ENCODE results near the gene CCSER1. TPM values are rescaled to one million over a fixed set of nuclear protein-coding genes. Genes with fewer than 3 reads are reported as not detected.
"Not testable (repeated sequence)": the region's sequence is repeated elsewhere in the genome, so short reads cannot be mapped to it uniquely, and the experiment has no call there.

Gene CCSER1
- polyA plus RNA-seq, 3 donors from 2014 or later, result 0.13 to 0.99 (median 0.90) TPM

DNA sequence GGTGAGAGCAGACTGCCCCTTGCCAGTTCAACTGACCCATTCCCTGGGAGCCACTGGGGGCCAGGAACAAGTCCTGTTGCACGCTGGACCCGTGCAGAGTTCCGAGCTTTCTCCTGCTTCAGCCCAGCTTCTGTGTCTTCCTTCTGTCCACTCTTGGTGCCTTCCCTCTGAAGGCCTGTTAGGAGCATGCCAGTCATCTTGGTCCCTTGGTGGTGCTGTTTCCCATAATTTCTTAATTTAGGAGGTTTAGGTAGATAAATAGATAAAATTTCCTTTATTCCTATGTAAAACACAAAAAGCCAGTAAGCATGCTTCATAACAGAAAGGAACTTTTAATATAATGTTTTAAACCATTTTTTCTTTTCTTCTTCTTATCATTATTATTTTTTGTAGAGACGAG is 672.7 kb downstream of the CCSER1 start:
- no peak overlapping the region for H3K27ac Mint-ChIP-seq
- peaks cover 12 to 50% (median 40%) of the 10 kb centered on the region in 6 donors for H3K9me3 Mint-ChIP-seq
- no peaks in the 10 kb centered on the region for H3K4me1 Mint-ChIP-seq
- peaks cover 0 to 6% (median 3%) of the 10 kb centered on the region in 3 donors for H3K36me3 Mint-ChIP-seq
- no peak overlapping the region for H3K4me3 Mint-ChIP-seq
- H3K27me3 Mint-ChIP-seq (ENCODE audit: low read depth in 3 of 3), result peaks cover 0 to 1% (median 0%) of the 10 kb centered on the region in 3 donors
- DNase-seq, result no peak

DNA sequence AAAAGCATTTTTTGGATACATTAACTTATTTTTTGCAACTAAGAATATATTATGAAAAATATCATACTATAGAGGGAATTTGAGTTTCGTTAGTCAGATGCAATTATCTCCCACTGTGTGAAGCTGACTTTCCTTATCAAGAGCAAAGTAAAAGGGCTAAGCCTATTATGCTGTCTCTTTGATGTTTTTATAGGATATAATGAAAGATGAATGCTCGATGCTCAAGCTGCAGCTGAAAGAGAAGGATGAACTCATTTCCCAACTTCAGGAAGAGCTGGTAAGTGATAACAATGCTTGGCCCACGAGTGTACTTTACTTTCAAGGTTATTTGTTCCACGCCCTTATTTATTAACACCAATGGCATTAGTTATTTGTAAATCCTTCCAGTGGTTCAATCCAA is 688.4 kb downstream of the CCSER1 start:
- Mint-ChIP-seq H3K36me3 (peaks cover 0 to 3% (median 0%) of the 10 kb centered on the region in 3 donors), H3K9me3 (peaks cover 10 to 69% (median 34%) of the 10 kb centered on the region in 6 donors), H3K4me1 (no peaks in the 10 kb centered on the region), H3K27ac (no peak overlapping the region), H3K27me3 (ENCODE audit: low read depth in 3 of 3) (peaks cover 0 to 2% (median 1%) of the 10 kb centered on the region in 3 donors), H3K4me3 (no peak overlapping the region)
- no peak for DNase-seq

DNA sequence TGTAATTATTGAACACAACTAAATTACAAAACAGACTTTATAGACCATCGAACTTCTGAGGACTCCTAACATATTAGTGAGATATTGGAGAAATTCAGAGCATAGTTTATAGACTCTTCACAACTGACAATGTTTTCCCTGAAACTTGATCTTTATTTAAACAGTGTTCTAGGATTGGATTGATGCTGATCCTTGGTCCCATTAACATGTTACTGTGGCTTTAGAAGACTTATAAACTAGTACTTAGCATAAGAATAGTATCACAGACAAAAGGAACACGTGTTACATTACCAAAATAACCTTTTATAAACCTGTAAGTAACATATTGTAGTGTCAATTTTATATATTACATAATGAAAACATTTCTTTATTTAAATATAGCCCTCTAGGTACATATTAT is 689.6 kb downstream of the CCSER1 start:
- no peak overlapping the region for H3K4me3 Mint-ChIP-seq
- no peak for DNase-seq
- peaks cover 10 to 68% (median 29%) of the 10 kb centered on the region in 6 donors for H3K9me3 Mint-ChIP-seq
- no peaks in the 10 kb centered on the region for H3K4me1 Mint-ChIP-seq
- peaks cover 0 to 2% (median 1%) of the 10 kb centered on the region in 3 donors for H3K27me3 Mint-ChIP-seq (ENCODE audit: low read depth in 3 of 3)
- H3K36me3 Mint-ChIP-seq, result peaks cover 0 to 3% (median 0%) of the 10 kb centered on the region in 3 donors
- no peak overlapping the region for H3K27ac Mint-ChIP-seq

DNA sequence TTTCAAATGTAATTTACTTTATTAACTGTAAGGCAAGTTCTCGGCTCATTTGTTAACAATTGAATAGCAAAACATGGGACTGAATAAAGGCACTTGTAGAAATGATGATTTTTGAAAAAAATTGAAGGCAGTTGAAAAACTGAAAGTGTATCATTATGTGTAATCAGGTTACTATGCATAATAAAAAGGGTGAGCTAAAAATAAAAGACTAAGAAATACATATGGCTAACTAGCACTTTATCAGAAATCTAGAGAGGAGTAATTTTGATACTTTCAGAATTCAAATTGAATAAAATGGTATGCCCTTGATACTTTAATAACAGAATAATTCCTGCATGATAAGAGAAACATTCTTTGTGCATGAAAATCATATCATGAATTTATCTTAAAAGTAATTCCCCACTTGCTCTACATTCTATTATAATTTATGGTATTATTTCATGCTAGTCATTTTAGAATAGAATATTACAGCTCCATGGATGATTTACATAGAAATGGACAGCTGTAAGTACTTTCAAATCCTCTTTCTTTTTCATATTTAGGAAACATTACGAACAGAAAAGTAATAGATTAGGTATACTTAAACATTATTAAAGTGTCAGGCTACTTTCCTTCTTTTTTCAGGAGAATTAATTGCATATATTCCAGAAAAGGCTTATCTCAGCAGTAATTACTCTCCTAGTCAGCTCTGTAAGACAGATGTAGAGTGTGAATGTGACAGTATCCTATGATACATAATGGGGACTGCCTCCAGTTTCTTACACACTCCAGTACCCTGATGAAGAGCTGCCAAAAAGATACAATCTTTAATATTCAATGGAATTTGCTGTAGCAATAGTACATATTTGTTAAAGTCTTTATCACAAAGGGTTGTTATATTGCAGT is 697.3 kb downstream of the CCSER1 start:
- no peaks in the 10 kb centered on the region for H3K4me1 Mint-ChIP-seq
- no peaks in the 10 kb centered on the region for H3K36me3 Mint-ChIP-seq
- H3K9me3 Mint-ChIP-seq, result peaks cover 0 to 42% (median 16%) of the 10 kb centered on the region in 6 donors
- no peak for DNase-seq
- H3K4me3 Mint-ChIP-seq, result no peak overlapping the region
- H3K27me3 Mint-ChIP-seq (ENCODE audit: low read depth in 3 of 3), result no peaks in the 10 kb centered on the region
- no peak overlapping the region for H3K27ac Mint-ChIP-seq

DNA sequence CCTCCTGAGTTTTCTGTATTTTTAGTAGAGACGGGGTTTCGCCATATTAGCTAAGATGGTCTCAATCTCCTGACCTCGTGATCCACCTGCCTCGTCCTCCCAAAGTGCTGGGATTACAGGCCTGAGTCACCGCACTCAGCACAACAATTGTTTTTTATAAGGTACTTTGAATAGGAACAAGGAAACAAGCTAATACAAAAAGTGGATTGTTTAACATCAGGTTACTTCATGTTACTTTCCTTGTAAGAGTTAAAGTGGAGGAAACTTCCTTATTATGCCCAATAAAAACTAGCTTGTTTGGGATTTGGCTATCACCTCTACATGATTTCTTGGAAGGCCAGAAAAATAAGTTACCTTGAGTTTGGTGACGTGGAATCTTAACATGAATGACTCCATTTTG is 698.7 kb downstream of the CCSER1 start:
- H3K27ac Mint-ChIP-seq, result no peak overlapping the region
- H3K9me3 Mint-ChIP-seq, result peaks cover 0 to 35% (median 16%) of the 10 kb centered on the region in 6 donors
- H3K27me3 Mint-ChIP-seq (ENCODE audit: low read depth in 3 of 3), result no peaks in the 10 kb centered on the region
- DNase-seq, result no peak
- no peaks in the 10 kb centered on the region for H3K36me3 Mint-ChIP-seq
- H3K4me1 Mint-ChIP-seq, result no peaks in the 10 kb centered on the region
- no peak overlapping the region for H3K4me3 Mint-ChIP-seq

DNA sequence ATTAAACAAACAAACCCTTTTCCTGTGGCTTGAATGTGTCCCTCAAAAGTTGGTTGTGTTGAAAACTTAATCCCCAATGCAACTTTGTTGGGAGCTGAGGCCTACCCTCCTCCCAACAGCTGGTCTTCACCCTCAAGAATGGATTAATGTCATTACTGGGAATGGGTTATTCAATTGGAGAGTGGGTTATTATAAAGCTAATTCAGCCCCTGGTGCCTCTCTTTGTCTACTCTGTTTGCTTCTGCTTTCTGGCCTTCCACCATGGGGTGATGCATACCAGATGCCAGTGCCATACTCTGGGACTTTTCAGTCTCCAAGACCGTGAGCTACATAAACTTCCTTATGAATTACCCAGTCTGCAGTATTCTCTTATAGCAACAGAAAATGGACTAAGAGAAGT is 706.5 kb downstream of the CCSER1 start:
- H3K4me3 Mint-ChIP-seq, result no peak overlapping the region

DNA sequence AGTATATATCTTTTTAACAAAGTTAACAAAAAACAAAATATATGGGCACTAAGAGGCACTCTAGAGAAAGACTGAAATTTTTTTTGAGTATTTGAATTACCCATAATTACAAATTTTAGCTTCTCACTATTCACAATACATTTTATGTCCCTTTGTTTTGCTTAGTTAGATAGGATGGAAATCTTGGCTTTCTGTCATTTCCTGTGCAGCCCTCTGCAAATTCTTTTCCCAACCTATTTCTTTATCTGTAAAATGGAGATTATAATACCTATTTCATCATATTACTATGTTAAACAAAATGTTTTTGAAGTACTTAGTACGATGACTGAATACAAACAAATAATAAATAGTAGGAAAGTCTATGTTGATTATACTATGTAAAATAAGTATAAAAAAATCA is 710.0 kb downstream of the CCSER1 start:
- peaks cover 0 to 2% (median 0%) of the 10 kb centered on the region in 3 donors for H3K27me3 Mint-ChIP-seq (ENCODE audit: low read depth in 3 of 3)

More for the DNA sequence above, 706.5 kb downstream of the CCSER1 start:
- Mint-ChIP-seq H3K4me1 (no peaks in the 10 kb centered on the region), H3K27ac (no peak overlapping the region), H3K36me3 (no peaks in the 10 kb centered on the region), H3K27me3 (ENCODE audit: low read depth in 3 of 3) (peaks cover 0 to 2% (median 0%) of the 10 kb centered on the region in 3 donors), H3K9me3 (peaks cover 0 to 8% (median 2%) of the 10 kb centered on the region in 6 donors)
- DNase-seq, result no peak

DNA sequence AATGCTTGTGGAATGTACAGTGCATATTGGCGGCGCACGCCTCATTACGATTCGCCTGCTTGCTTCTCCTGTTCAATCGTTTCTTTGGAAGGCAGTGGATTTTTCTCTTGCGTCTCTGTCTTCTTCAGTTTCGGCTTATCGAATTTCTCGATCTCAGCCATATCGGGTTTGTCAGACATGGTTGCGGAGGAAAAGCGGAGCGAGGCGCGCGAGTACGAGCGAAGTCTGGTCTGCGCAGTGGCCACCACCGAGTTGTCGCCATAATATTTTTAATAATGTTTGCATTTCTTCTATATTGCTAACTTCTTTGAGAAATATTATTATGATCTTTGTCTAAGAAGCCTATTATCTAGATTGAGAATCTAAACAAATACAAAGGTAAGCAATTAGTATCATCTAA is 711.7 kb downstream of the CCSER1 start:
- not testable (repeated sequence) for H3K4me3 Mint-ChIP-seq; H3K27me3 Mint-ChIP-seq (ENCODE audit: low read depth in 3 of 3); H3K36me3 Mint-ChIP-seq; H3K4me1 Mint-ChIP-seq; DNase-seq; H3K27ac Mint-ChIP-seq
- peaks cover 0 to 15% (median 4%) of the 10 kb centered on the region in 6 donors for H3K9me3 Mint-ChIP-seq

More for the DNA sequence above, 710.0 kb downstream of the CCSER1 start:
- H3K4me3 Mint-ChIP-seq, result no peak overlapping the region
- H3K36me3 Mint-ChIP-seq, result no peaks in the 10 kb centered on the region
- peaks cover 0 to 10% (median 4%) of the 10 kb centered on the region in 6 donors for H3K9me3 Mint-ChIP-seq
- no peak for DNase-seq
- no peak overlapping the region for H3K27ac Mint-ChIP-seq
- H3K4me1 Mint-ChIP-seq, result no peaks in the 10 kb centered on the region

DNA sequence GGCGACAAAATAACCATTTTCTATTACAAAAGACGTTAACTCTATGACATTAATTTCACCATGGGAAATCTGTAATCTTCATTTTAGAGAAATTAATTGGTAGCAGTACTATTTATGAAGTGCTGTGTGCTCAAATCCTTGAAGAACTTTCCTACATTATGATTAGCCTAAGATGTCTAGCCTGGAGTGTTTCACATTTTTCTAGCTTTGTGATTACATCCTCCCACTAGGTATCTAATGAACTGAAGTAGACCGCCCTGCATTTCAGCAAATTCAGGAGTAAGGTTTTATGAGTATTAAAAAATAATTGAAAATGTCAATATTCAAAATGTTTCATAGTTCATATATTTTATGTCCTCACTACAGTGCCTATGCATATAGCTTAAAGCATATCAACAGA is 713.1 kb downstream of the CCSER1 start:
- H3K27ac Mint-ChIP-seq, result no peak overlapping the region
- DNase-seq, result no peak
- no peak overlapping the region for H3K4me3 Mint-ChIP-seq
- H3K9me3 Mint-ChIP-seq, result peaks cover 0 to 15% (median 7%) of the 10 kb centered on the region in 6 donors
- H3K4me1 Mint-ChIP-seq, result no peaks in the 10 kb centered on the region
- no peaks in the 10 kb centered on the region for H3K36me3 Mint-ChIP-seq
- peaks cover 0 to 2% (median 0%) of the 10 kb centered on the region in 3 donors for H3K27me3 Mint-ChIP-seq (ENCODE audit: low read depth in 3 of 3)

DNA sequence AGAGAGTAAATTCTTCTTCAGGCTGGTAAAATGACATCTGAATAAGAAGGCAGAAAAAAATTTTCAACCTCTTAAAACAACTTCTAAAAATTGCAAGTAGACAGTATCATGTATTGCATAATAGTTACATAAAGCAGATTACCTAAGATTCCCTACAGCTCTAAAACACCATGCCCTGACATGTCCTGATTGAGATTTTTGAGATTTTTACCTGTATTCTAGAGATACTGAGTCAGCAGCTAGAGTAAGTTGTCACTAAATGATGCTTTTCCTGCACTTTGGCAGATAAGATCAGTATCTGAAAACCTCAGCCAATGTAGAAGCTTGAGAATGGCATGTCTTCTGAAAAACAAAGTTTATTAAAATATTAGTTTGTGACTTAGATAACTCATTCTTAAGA is 713.6 kb downstream of the CCSER1 start:
- Mint-ChIP-seq H3K36me3 (no peaks in the 10 kb centered on the region), H3K27me3 (ENCODE audit: low read depth in 3 of 3) (peaks cover 0 to 2% (median 0%) of the 10 kb centered on the region in 3 donors), H3K4me3 (no peak overlapping the region), H3K27ac (no peak overlapping the region), H3K4me1 (no peaks in the 10 kb centered on the region), H3K9me3 (peaks cover 0 to 15% (median 7%) of the 10 kb centered on the region in 6 donors)
- no peak for DNase-seq

DNA sequence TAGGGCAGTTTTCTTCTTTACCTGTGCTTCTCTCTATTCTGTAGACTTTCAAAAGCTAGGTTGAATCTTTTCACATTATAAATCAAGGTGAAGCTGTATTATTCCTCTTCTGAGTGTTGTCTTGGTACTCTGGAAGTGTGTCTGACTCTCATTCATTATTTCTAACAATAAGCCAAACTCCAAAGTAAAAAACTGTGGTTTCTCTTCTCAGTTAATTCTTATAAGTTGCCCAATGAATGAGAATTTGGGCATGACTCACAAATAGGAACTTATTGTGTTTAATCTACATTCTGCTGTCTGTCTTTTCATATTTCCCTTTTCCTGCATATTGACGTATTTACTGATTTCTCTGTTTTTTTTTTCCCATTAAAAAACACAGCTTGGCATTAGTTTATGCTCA is 714.5 kb downstream of the CCSER1 start:
- Mint-ChIP-seq H3K4me1 (no peaks in the 10 kb centered on the region), H3K9me3 (peaks cover 0 to 15% (median 5%) of the 10 kb centered on the region in 6 donors), H3K4me3 (no peak overlapping the region), H3K27ac (no peak overlapping the region), H3K36me3 (no peaks in the 10 kb centered on the region), H3K27me3 (ENCODE audit: low read depth in 3 of 3) (peaks cover 0 to 2% (median 0%) of the 10 kb centered on the region in 3 donors)
- no peak for DNase-seq

DNA sequence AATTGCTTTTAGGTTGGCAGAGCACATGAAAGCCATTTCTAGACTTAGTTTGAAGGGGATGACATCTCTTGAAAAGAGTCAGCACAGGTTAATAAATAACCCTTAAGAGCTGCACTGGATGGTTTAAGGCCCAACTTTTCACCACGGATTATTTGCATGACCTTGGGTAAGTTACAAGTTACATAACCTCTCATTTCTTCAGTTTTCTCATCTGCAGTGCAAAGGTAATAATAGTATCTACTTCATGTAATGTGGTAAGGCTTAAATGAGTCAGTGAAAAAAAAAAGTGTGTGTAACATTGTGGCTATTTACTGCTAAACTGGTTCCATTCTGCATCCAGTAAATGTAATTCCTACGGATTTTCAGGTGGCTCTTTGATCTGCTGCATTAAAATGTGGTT is 715.8 kb downstream of the CCSER1 start:
- Mint-ChIP-seq H3K9me3 (peaks cover 0 to 19% (median 10%) of the 10 kb centered on the region in 6 donors), H3K36me3 (no peaks in the 10 kb centered on the region), H3K27ac (no peak overlapping the region), H3K27me3 (ENCODE audit: low read depth in 3 of 3) (peaks cover 0 to 2% (median 0%) of the 10 kb centered on the region in 3 donors), H3K4me3 (no peak overlapping the region), H3K4me1 (no peaks in the 10 kb centered on the region)
- no peak for DNase-seq

DNA sequence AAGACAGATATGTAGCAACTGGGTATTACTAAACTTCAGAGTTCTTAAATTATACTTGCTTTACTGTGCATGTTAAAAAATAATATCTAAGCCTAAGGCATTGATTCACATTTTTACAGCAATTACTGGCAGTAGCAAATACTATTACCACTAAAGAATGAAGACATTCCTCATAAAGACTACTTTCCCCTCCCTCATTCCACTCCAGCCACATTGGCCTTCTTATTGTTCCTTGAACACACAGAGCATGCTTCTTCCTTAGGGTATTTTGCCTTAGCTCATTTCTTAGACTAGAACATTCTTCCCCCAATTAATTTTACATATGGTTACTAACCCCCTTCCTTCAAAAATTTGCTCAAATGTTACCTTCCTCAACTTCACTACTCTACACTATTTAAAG is 717.0 kb downstream of the CCSER1 start:
- H3K27me3 Mint-ChIP-seq (ENCODE audit: low read depth in 3 of 3), result no peaks in the 10 kb centered on the region
- no peak overlapping the region for H3K27ac Mint-ChIP-seq
- DNase-seq, result no peak
- H3K36me3 Mint-ChIP-seq, result peaks cover 0 to 4% (median 0%) of the 10 kb centered on the region in 3 donors
- H3K4me1 Mint-ChIP-seq, result no peaks in the 10 kb centered on the region
- no peak overlapping the region for H3K4me3 Mint-ChIP-seq
- H3K9me3 Mint-ChIP-seq, result peaks cover 4 to 28% (median 15%) of the 10 kb centered on the region in 6 donors

DNA sequence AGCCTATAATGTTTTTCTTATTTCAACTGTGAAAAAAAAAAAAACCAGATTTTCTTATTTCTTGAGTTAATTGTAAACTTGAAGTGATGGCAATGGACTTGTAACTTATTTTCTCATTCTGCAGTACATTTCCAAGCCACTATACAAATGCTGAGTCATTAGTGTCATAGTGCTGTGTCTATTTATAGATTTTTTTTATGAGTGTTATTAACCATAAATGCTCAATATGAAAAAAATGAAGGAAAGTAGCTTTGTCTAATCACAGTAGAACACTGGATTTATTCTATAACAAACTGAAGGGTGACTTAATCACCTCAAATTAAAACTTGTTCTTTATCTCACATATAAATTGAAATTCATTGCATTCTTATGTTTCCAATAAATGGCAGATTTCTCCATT is 718.6 kb downstream of the CCSER1 start:
- DNase-seq, result no peak
- no peaks in the 10 kb centered on the region for H3K4me1 Mint-ChIP-seq
- H3K27me3 Mint-ChIP-seq (ENCODE audit: low read depth in 3 of 3), result no peaks in the 10 kb centered on the region
- no peak overlapping the region for H3K4me3 Mint-ChIP-seq
- H3K27ac Mint-ChIP-seq, result no peak overlapping the region
- peaks cover 6 to 27% (median 17%) of the 10 kb centered on the region in 6 donors for H3K9me3 Mint-ChIP-seq
- peaks cover 0 to 4% (median 0%) of the 10 kb centered on the region in 3 donors for H3K36me3 Mint-ChIP-seq

All from immature natural killer cell (primary cell).